Measurements from ENCODE around the gene MDM2. TPM values are rescaled to one million over a fixed set of nuclear protein-coding genes. Genes with fewer than 3 reads are reported as not detected.

Gene MDM2
- total RNA-seq, 1 donor from 2014 or later: 123 TPM

GRCh38 chr12:68880660-68881325 is 72.8 kb downstream of the MDM2 start:
- Mint-ChIP-seq H3K9me3 (peaks cover 6% of the 10 kb centered on the region), H3K27ac (ENCODE audit: unreplicated experiment) (no peak overlapping the region), H3K4me3 (no peak overlapping the region), H3K36me3 (ENCODE audit: low read depth) (peaks cover 2% of the 10 kb centered on the region), H3K4me1 (peaks cover 11% of the 10 kb centered on the region), H3K27me3 (ENCODE audit: low read depth) (no peaks in the 10 kb centered on the region)
- no peak for DNase-seq (ENCODE audit: low read depth, low spot score)
- TF ChIP-seq CTCF (conservative IDR thresholded peaks at IDR 0.05): no peak

GRCh38 chr12:68882251-68882964 is 74.4 kb downstream of the MDM2 start:
- Mint-ChIP-seq H3K4me3 (no peak overlapping the region), H3K27ac (ENCODE audit: unreplicated experiment) (no peak overlapping the region), H3K27me3 (ENCODE audit: low read depth) (no peaks in the 10 kb centered on the region), H3K9me3 (peaks cover 6% of the 10 kb centered on the region), H3K4me1 (no peaks in the 10 kb centered on the region), H3K36me3 (ENCODE audit: low read depth) (peaks cover 2% of the 10 kb centered on the region)
- DNase-seq (ENCODE audit: low read depth, low spot score): no peak
- no peak for TF ChIP-seq CTCF (conservative IDR thresholded peaks at IDR 0.05)

- Mint-ChIP-seq H3K4me1 (no peaks in the 10 kb centered on the region), H3K36me3 (ENCODE audit: low read depth) (peaks cover 2% of the 10 kb centered on the region), H3K27me3 (ENCODE audit: low read depth) (no peaks in the 10 kb centered on the region), H3K27ac (ENCODE audit: unreplicated experiment) (no peak overlapping the region), H3K4me3 (no peak overlapping the region), H3K9me3 (peaks cover 6% of the 10 kb centered on the region)
- no peak for TF ChIP-seq CTCF (conservative IDR thresholded peaks at IDR 0.05)
- no peak for DNase-seq (ENCODE audit: low read depth, low spot score)
Measured at GRCh38 chr12:68883151-68883550, 75.2 kb downstream of the MDM2 start.

- no peak overlapping the region for H3K4me3 Mint-ChIP-seq
- no peaks in the 10 kb centered on the region for H3K4me1 Mint-ChIP-seq
Measured at GRCh38 chr12:68884251-68884650, 76.3 kb downstream of the MDM2 start.

GRCh38 chr12:68885381-68885780 is 77.4 kb downstream of the MDM2 start:
- Mint-ChIP-seq H3K27ac (ENCODE audit: unreplicated experiment) (no peak overlapping the region), H3K9me3 (peaks cover 3% of the 10 kb centered on the region), H3K27me3 (ENCODE audit: low read depth) (no peaks in the 10 kb centered on the region), H3K4me1 (no peaks in the 10 kb centered on the region), H3K4me3 (no peak overlapping the region), H3K36me3 (ENCODE audit: low read depth) (no peaks in the 10 kb centered on the region)
- no peak for DNase-seq (ENCODE audit: low read depth, low spot score)
- TF ChIP-seq CTCF (conservative IDR thresholded peaks at IDR 0.05): no peak

More at GRCh38 chr12:68884251-68884650, 76.3 kb downstream of the MDM2 start:
- DNase-seq (ENCODE audit: low read depth, low spot score): no peak
- H3K27me3 Mint-ChIP-seq (ENCODE audit: low read depth): no peaks in the 10 kb centered on the region
- H3K9me3 Mint-ChIP-seq: peaks cover 3% of the 10 kb centered on the region
- no peak for TF ChIP-seq CTCF (conservative IDR thresholded peaks at IDR 0.05)
- no peaks in the 10 kb centered on the region for H3K36me3 Mint-ChIP-seq (ENCODE audit: low read depth)
- H3K27ac Mint-ChIP-seq (ENCODE audit: unreplicated experiment): no peak overlapping the region

All from neural crest cell (in vitro differentiated cells).